Measurements from ENCODE around the gene ERCC4. TPM values are rescaled to one million over a fixed set of nuclear protein-coding genes. Genes with fewer than 3 reads are reported as not detected.

The ERCC4 gene
- total RNA-seq, 1 donor from 2014 or later = 14.5 TPM

DNA sequence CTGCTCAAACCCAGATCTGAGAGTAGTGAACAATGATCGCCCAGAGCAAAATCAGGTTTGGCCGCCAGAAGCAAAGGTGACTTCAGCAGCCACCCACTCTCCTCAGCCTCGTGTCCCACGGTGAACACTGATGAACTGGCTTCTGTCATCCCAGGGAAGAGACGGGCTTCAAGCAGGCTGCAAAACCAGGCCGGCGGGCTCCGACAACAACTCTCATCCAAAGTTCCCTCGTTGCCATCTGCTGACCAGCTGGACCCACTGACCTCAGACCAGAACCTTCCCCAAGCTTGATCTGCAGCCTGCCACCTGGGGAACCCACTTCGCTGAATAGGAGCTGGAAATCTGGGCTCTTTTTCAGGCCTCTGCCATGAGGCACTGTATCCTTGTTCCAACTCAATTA is 81.6 kb downstream of the ERCC4 start:
- Mint-ChIP-seq H3K27ac (ENCODE audit: unreplicated experiment) (no peak overlapping the region), H3K4me3 (ENCODE audit: unreplicated experiment) (no peak overlapping the region), H3K36me3 (ENCODE audit: unreplicated experiment) (no peaks in the 10 kb centered on the region), H3K4me1 (ENCODE audit: low read depth, unreplicated experiment) (peaks cover 10% of the 10 kb centered on the region), H3K9me3 (ENCODE audit: unreplicated experiment) (peaks cover 3% of the 10 kb centered on the region), H3K27me3 (ENCODE audit: unreplicated experiment) (peaks cover 3% of the 10 kb centered on the region)
- TF ChIP-seq, protein P1, sequence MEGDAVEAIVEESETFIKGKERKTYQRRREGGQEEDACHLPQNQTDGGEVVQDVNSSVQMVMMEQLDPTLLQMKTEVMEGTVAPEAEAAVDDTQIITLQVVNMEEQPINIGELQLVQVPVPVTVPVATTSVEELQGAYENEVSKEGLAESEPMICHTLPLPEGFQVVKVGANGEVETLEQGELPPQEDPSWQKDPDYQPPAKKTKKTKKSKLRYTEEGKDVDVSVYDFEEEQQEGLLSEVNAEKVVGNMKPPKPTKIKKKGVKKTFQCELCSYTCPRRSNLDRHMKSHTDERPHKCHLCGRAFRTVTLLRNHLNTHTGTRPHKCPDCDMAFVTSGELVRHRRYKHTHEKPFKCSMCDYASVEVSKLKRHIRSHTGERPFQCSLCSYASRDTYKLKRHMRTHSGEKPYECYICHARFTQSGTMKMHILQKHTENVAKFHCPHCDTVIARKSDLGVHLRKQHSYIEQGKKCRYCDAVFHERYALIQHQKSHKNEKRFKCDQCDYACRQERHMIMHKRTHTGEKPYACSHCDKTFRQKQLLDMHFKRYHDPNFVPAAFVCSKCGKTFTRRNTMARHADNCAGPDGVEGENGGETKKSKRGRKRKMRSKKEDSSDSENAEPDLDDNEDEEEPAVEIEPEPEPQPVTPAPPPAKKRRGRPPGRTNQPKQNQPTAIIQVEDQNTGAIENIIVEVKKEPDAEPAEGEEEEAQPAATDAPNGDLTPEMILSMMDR (IDR thresholded peaks at IDR 0.05; ENCODE audit: partially characterized antibody, unreplicated experiment) = no peak
- no peak for DNase-seq

Other genes with a start within 250 kb of the ERCC4 start
- 29.6 TPM for gene MRTFB, start 151.2 kb downstream of the ERCC4 start, total RNA-seq (ENCODE audit: unreplicated experiment)

Measured in glutamatergic neuron (in vitro differentiated cells).